Adipose tissue (tissue), 3 donors: ENCODE measurements around the gene LRATD1. TPM values are rescaled to one million over a fixed set of nuclear protein-coding genes. Genes with fewer than 3 reads are reported as not detected.

ENCODE experiments used
- H3K27ac ChIP-seq: one replicate; pipeline ENCODE4 v1.5.1; 2013; ENCODE audit warnings: low read depth, low read length
- WGBS, 3 donors: extraction: QIAGEN DNeasy Blood & Tissue Kit; methylation state at CpG; one replicate each; pipeline ENCODE4 v1.1.7; 2013; 5-methylcytosine and 5-hydroxymethylcytosine counted together
- polyA plus RNA-seq, 3 donors: library from polyadenylated mRNA; stranded (reverse); fragments of 200-250 nt; gene quantifications; one replicate each; pipeline ENCODE4 v1.2.3, GENCODE V29; 2013
- donor health status: healthy with polysubstance abuse.
- donor health status: Bipolar disorder and iron deficiency.
- donor health status: healthy.

The LRATD1 gene
- polyA plus RNA-seq, 3 donors = 0.54 to 3.5 (median 0.79) TPM

DNA sequence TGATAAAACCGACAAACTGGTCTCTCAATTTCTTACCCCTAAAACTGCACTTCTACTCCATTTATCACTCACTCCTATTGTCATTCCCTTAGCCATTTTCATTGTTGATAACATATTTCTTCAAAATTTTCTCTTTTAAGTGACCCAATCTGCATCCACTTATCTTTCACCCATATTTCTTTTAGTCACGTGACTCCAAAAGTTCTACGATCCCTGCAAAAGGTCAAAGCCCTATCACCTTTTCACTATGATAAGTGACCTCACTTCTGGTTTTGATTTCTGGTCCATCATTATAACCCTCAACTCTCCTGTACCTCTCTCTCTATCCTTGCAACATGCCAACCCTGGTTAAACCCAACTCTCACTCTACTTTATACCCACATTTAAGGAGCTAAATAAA, 49.1 kb downstream of the LRATD1 start:
- H3K27ac ChIP-seq = no peak overlapping the region
- 73 to 86% (median 85%) methylated on average over 3 of the region's 3 CpGs for WGBS, 3 donors
